CD14-positive monocyte (primary cell): ENCODE results near the gene SYTL1. TPM values are rescaled to one million over a fixed set of nuclear protein-coding genes. Genes with fewer than 3 reads are reported as not detected.

Experiments
- DNase-seq, 3 donors: peaks; one replicate each; pipeline ENCODE4 v3.0.0-alpha.2; 2011 to 2022
- H2AFZ ChIP-seq: 2 replicates; pipeline ENCODE4 v1.6.0; 2012; ENCODE audit warnings: mild to moderate bottlenecking, low read depth, low read length, inconsistent platforms; ENCODE audit not compliant: insufficient read depth, poor library complexity, severe bottlenecking
- H3K27ac ChIP-seq, 2 donors: 1 replicate in 1 of 2; 2 replicates in 1 of 2; pipeline ENCODE4 v1.5.1; 2012 to 2013; ENCODE audit warnings: low read length in 2 of 2, control low read depth in 1 of 2, inconsistent platforms in 1 of 2, low read depth in 1 of 2, mild to moderate bottlenecking in 1 of 2
- H3K27me3 ChIP-seq, 2 donors: one replicate each; pipeline versions ENCODE4 v1.6.0 to v1.6.1; 2011 to 2013; ENCODE audit warnings: low read length in 2 of 2; ENCODE audit not compliant: control insufficient read depth in 2 of 2, insufficient read depth in 2 of 2
- H3K36me3 ChIP-seq, 2 donors: replicated peaks in 1 of 2; 1 replicate in 1 of 2; 2 replicates in 1 of 2; pipeline versions ENCODE4 v1.5.1 to v1.6.1; 2012 to 2013; ENCODE audit warnings: low read length in 2 of 2, control low read depth in 1 of 2, inconsistent platforms in 1 of 2, mild to moderate bottlenecking in 1 of 2; ENCODE audit not compliant: insufficient read depth in 2 of 2, control insufficient read depth in 1 of 2
- H3K4me1 ChIP-seq, 2 donors: 1 replicate in 1 of 2; 2 replicates in 1 of 2; pipeline versions ENCODE4 v1.5.1 to v1.6.1; 2012 to 2013; ENCODE audit warnings: low read length in 2 of 2, control low read depth in 1 of 2, inconsistent platforms in 1 of 2, mild to moderate bottlenecking in 1 of 2, moderate library complexity in 1 of 2; ENCODE audit not compliant: insufficient read depth in 2 of 2, control insufficient read depth in 1 of 2
- H3K4me2 ChIP-seq: replicated peaks from 2 replicates; pipeline ENCODE3; 2012; ENCODE audit warnings: low read length, moderate library complexity, mild to moderate bottlenecking; ENCODE audit not compliant: poor library complexity, severe bottlenecking; ENCODE audit errors: extremely low read depth
- H3K4me3 ChIP-seq, 3 experiments: fragments of 200-600 bp in 1 of 3; sonication (generic) in 1 of 3; replicated peaks in 1 of 3; 1 replicate in 2 of 3; 2 replicates in 1 of 3; pipeline ENCODE4 v1.5.1; 2011 to 2013; ENCODE audit warnings: low read length in 3 of 3, mild to moderate bottlenecking in 3 of 3, control low read depth in 2 of 3, low read depth in 2 of 3, inconsistent platforms in 1 of 3, moderate library complexity in 1 of 3
- H3K79me2 ChIP-seq: 2 replicates; pipeline ENCODE4 v1.6.0; 2012; ENCODE audit warnings: mild to moderate bottlenecking, control low read depth, inconsistent platforms, low read length, moderate library complexity; ENCODE audit not compliant: insufficient read depth
- H3K9ac ChIP-seq: 2 replicates; pipeline ENCODE4 v1.6.0; 2017; ENCODE audit warnings: low read length, mild to moderate bottlenecking; ENCODE audit not compliant: insufficient read depth, poor library complexity, severe bottlenecking
- H3K9me3 ChIP-seq, 2 donors: replicated peaks in 1 of 2; 1 replicate in 1 of 2; 2 replicates in 1 of 2; pipeline versions ENCODE4 v1.5.1 to v1.6.1; 2012 to 2013; ENCODE audit warnings: low read length in 2 of 2, control low read depth in 1 of 2; ENCODE audit not compliant: control insufficient read depth in 1 of 2, insufficient read depth in 1 of 2
- H4K20me1 ChIP-seq: 2 replicates; pipeline ENCODE4 v1.6.0; 2012; ENCODE audit warnings: mild to moderate bottlenecking, low read length, control low read depth, moderate library complexity; ENCODE audit not compliant: insufficient read depth
- H3K27ac Mint-ChIP-seq, 7 donors: one replicate each; pipeline ENCODE4 v1.8.0; 2020; ENCODE audit warnings: mild to moderate bottlenecking in 7 of 7, mixed read lengths in 7 of 7, moderate library complexity in 6 of 7, inconsistent platforms in 2 of 7
- H3K27me3 Mint-ChIP-seq, 3 donors: one replicate each; pipeline ENCODE4 v1.8.0; 2021 to 2022; ENCODE audit warnings: low read depth in 3 of 3, mild to moderate bottlenecking in 3 of 3, mixed read lengths in 3 of 3, moderate library complexity in 3 of 3, inconsistent platforms in 1 of 3
- H3K36me3 Mint-ChIP-seq, 2 donors: one replicate each; pipeline ENCODE4 v1.8.0; 2020; ENCODE audit warnings: mixed read lengths in 2 of 2, inconsistent platforms in 1 of 2, mild to moderate bottlenecking in 1 of 2
- H3K4me1 Mint-ChIP-seq: one replicate; pipeline ENCODE4 v1.8.0; 2020; ENCODE audit warnings: mild to moderate bottlenecking, mixed read lengths
- H3K4me3 Mint-ChIP-seq, 2 donors: one replicate each; pipeline ENCODE4 v1.8.0; 2020; ENCODE audit warnings: mild to moderate bottlenecking in 2 of 2, mixed read lengths in 2 of 2, moderate library complexity in 1 of 2
- H3K9me3 Mint-ChIP-seq, 7 donors: one replicate each; pipeline ENCODE4 v1.8.0; 2020 to 2022; ENCODE audit warnings: mixed read lengths in 7 of 7, mild to moderate bottlenecking in 6 of 7, moderate library complexity in 6 of 7, inconsistent platforms in 2 of 7
- WGBS: methylation state at CpG from one replicate; pipeline ENCODE4 v1.1.5; 2013; ENCODE audit warnings: missing lambda C conversion rate; ENCODE audit not compliant: insufficient coverage; 5-methylcytosine and 5-hydroxymethylcytosine counted together
- intact Hi-C, 2 donors: fragments of 100-400 bp; cut with micrococcal nuclease; formaldehyde crosslinking; loops; one replicate each; pipeline versions ENCODE4 v1.15.0 to v1.15.1; 2023
- polyA plus RNA-seq, 3 donors: library from polyadenylated mRNA; depleted of rRNA in 1 of 3; unstranded in 2 of 3; stranded (reverse) in 1 of 3; fragments of 300-500 nt in 2 of 3; fragments of >200 nt in 1 of 3; fragmentation: Illumina TruSeq in 2 of 3; gene quantifications; 1 replicate in 2 of 3; 2 replicates in 1 of 3; pipeline ENCODE4 v1.2.3, GENCODE V29; 2012 to 2021
- TF ChIP-seq, protein P1 (sequence below): fragments of 200-600 bp; IDR thresholded peaks from one replicate; pipeline ENCODE4 v1.8.0; 2022; ENCODE audit warnings: antibody characterized with exemption, mild to moderate bottlenecking

Gene SYTL1
- polyA plus RNA-seq, 3 donors = 26.9 to 95.8 (median 44.6) TPM

DNA sequence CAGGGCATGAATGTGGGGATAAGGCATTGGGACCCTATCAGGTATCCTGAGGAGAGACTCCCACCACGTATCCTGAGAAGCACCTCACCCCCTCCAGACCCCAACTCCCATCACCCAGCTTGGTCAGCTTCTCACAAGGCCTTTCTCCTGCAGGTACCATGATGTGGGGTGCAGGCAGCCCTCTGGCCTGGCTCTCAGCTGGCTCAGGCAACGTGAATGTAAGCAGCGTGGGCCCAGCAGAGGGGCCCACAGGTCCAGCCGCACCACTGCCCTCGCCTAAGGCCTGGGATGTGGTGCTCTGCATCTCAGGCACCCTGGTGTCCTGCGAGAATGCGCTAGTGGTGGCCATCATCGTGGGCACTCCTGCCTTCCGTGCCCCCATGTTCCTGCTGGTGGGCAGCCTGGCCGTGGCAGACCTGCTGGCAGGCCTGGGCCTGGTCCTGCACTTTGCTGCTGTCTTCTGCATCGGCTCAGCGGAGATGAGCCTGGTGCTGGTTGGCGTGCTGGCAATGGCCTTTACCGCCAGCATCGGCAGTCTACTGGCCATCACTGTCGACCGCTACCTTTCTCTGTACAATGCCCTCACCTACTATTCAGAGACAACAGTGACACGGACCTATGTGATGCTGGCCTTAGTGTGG lies 51.9 kb downstream of the SYTL1 start:
- Histone ChIP-seq H3K9me3 (no peaks in the 10 kb centered on the region), H2AFZ (no peak overlapping the region), H3K27me3 (peaks cover 0 to 19% of the 10 kb centered on the region in 2 donors), H3K4me2 (no peak overlapping the region), H3K4me3 (no peak overlapping the region), H3K79me2 (no peaks in the 10 kb centered on the region), H3K27ac (no peak overlapping the region), H4K20me1 (no peaks in the 10 kb centered on the region), H3K4me1 (peaks cover 16 to 18% of the 10 kb centered on the region in 2 donors), H3K36me3 (no peaks in the 10 kb centered on the region), H3K9ac (no peak overlapping the region)
- Mint-ChIP-seq H3K4me3 (no peak overlapping the region), H3K36me3 (no peaks in the 10 kb centered on the region), H3K9me3 (peaks cover 0 to 5% (median 0%) of the 10 kb centered on the region in 7 donors), H3K4me1 (peaks cover 16% of the 10 kb centered on the region), H3K27me3 (peaks cover 18 to 23% (median 22%) of the 10 kb centered on the region in 3 donors), H3K27ac (peak overlapping the region in 2 of 7 donors; percentile 73)
- WGBS = 96% methylated on average over 12 of the region's 18 CpGs
- TF ChIP-seq, protein P1, sequence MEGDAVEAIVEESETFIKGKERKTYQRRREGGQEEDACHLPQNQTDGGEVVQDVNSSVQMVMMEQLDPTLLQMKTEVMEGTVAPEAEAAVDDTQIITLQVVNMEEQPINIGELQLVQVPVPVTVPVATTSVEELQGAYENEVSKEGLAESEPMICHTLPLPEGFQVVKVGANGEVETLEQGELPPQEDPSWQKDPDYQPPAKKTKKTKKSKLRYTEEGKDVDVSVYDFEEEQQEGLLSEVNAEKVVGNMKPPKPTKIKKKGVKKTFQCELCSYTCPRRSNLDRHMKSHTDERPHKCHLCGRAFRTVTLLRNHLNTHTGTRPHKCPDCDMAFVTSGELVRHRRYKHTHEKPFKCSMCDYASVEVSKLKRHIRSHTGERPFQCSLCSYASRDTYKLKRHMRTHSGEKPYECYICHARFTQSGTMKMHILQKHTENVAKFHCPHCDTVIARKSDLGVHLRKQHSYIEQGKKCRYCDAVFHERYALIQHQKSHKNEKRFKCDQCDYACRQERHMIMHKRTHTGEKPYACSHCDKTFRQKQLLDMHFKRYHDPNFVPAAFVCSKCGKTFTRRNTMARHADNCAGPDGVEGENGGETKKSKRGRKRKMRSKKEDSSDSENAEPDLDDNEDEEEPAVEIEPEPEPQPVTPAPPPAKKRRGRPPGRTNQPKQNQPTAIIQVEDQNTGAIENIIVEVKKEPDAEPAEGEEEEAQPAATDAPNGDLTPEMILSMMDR = no peak
- intact Hi-C loops = loop anchor here (2.0 to 10.0 kb wide), 4 partner anchors 25 to 289 kb away; no protein-coding TSS in a partner anchor
- DNase-seq = no peak

DNA sequence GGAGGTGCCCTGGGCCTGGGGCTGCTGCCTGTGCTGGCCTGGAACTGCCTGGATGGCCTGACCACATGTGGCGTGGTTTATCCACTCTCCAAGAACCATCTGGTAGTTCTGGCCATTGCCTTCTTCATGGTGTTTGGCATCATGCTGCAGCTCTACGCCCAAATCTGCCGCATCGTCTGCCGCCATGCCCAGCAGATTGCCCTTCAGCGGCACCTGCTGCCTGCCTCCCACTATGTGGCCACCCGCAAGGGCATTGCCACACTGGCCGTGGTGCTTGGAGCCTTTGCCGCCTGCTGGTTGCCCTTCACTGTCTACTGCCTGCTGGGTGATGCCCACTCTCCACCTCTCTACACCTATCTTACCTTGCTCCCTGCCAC lies 52.4 kb downstream of the SYTL1 start:
- DNase-seq = no peak
- intact Hi-C loops = loop anchor here (2.0 to 10.0 kb wide), 3 partner anchors 35 to 289 kb away; no protein-coding TSS in a partner anchor
- TF ChIP-seq, protein P1 = no peak
- Histone ChIP-seq H3K27ac (no peak overlapping the region), H3K4me1 (peaks cover 16 to 18% of the 10 kb centered on the region in 2 donors), H3K9me3 (no peaks in the 10 kb centered on the region), H3K36me3 (no peaks in the 10 kb centered on the region), H3K4me2 (no peak overlapping the region), H3K4me3 (no peak overlapping the region), H2AFZ (no peak overlapping the region), H3K27me3 (peaks cover 0 to 19% of the 10 kb centered on the region in 2 donors), H3K9ac (no peak overlapping the region), H4K20me1 (no peaks in the 10 kb centered on the region), H3K79me2 (no peaks in the 10 kb centered on the region)
- Mint-ChIP-seq H3K36me3 (no peaks in the 10 kb centered on the region), H3K27me3 (peaks cover 18 to 23% (median 23%) of the 10 kb centered on the region in 3 donors), H3K4me1 (peaks cover 16% of the 10 kb centered on the region), H3K27ac (peak overlapping the region in 2 of 7 donors; percentile 26 to 73), H3K9me3 (peaks cover 0 to 5% (median 0%) of the 10 kb centered on the region in 7 donors), H3K4me3 (no peak overlapping the region)
- WGBS = 100% methylated on average over 8 of the region's 9 CpGs
